NCI-H2107 treated with DMSO at 0.1 percent for 48 hours (cell line): Measurements from ENCODE around the gene SEL1L2.

Experiments
- DNase-seq: peaks from one replicate; lab custom pipeline; 2025; ENCODE audit not compliant: unreplicated experiment; lab: John Stamatoyannopoulos, UW

The SEL1L2 gene

GRCh38 chr20:13865791-13866351 is 124.5 kb downstream of the SEL1L2 start:
- DNase-seq, result no peak

GRCh38 chr20:13865156-13865555 is 125.3 kb downstream of the SEL1L2 start:
- no peak for DNase-seq

- no peak for DNase-seq
Measured at GRCh38 chr20:13863244-13863643, 127.2 kb downstream of the SEL1L2 start.

GRCh38 chr20:13862245-13862644 is 128.2 kb downstream of the SEL1L2 start:
- no peak for DNase-seq

GRCh38 chr20:13858871-13859270 is 131.5 kb downstream of the SEL1L2 start:
- DNase-seq, result no peak

- DNase-seq, result no peak
Measured at GRCh38 chr20:13858439-13858838, 132.0 kb downstream of the SEL1L2 start.

GRCh38 chr20:13857961-13858360 is 132.5 kb downstream of the SEL1L2 start:
- DNase-seq, result no peak

- no peak for DNase-seq
Measured at GRCh38 chr20:13857304-13857703, 133.1 kb downstream of the SEL1L2 start.

GRCh38 chr20:13856354-13856753 is 134.1 kb downstream of the SEL1L2 start:
- no peak for DNase-seq

- no peak for DNase-seq
Measured at GRCh38 chr20:13855613-13856012, 134.8 kb downstream of the SEL1L2 start.

GRCh38 chr20:13852306-13852705 is 138.1 kb downstream of the SEL1L2 start:
- no peak for DNase-seq

- no peak for DNase-seq
Measured at GRCh38 chr20:13851279-13851678, 139.1 kb downstream of the SEL1L2 start.

GRCh38 chr20:13844296-13844695 is 146.1 kb downstream of the SEL1L2 start:
- DNase-seq, result no peak

GRCh38 chr20:13841206-13841605 is 149.2 kb downstream of the SEL1L2 start:
- no peak for DNase-seq

- DNase-seq, result no peak
Measured at GRCh38 chr20:13840093-13840465, 150.3 kb downstream of the SEL1L2 start.

- no peak for DNase-seq
Measured at GRCh38 chr20:13839421-13840092, 150.9 kb downstream of the SEL1L2 start.

GRCh38 chr20:13838664-13839063 is 151.8 kb downstream of the SEL1L2 start:
- DNase-seq, result no peak

GRCh38 chr20:13831476-13831875 is 158.9 kb downstream of the SEL1L2 start:
- DNase-seq, result no peak

- no peak for DNase-seq
Measured at GRCh38 chr20:13825465-13825864, 164.9 kb downstream of the SEL1L2 start.

GRCh38 chr20:13824459-13824858 is 166.0 kb downstream of the SEL1L2 start:
- no peak for DNase-seq

GRCh38 chr20:13822459-13822858 is 168.0 kb downstream of the SEL1L2 start:
- no peak for DNase-seq

- DNase-seq, result no peak
Measured at GRCh38 chr20:13821876-13822275, 168.5 kb downstream of the SEL1L2 start.
